Fibroblast of lung (primary cell): ENCODE data around the gene OTUB2. TPM values are rescaled to one million over a fixed set of nuclear protein-coding genes. Genes with fewer than 3 reads are reported as not detected.

ENCODE experiments used
- DNase-seq, 2 donors: peaks; one replicate each; pipeline versions ENCODE4 v3.0.0 to v3.0.0-alpha.2; 2010; ENCODE audit warnings: low read depth in 2 of 2
- H2AFZ ChIP-seq: 2 replicates; pipeline ENCODE4 v1.5.1; 2012; ENCODE audit warnings: low read length, control low read depth, inconsistent platforms
- H3K27ac ChIP-seq: 2 replicates; pipeline ENCODE4 v1.5.1; 2011; ENCODE audit warnings: low read length, control low read depth; ENCODE audit not compliant: insufficient read depth
- H3K27me3 ChIP-seq: 2 replicates; pipeline ENCODE4 v1.5.1; 2011; ENCODE audit warnings: mild to moderate bottlenecking, low read length; ENCODE audit not compliant: control insufficient read depth, insufficient read depth
- H3K36me3 ChIP-seq: 2 replicates; pipeline ENCODE4 v1.5.1; 2011; ENCODE audit warnings: low read length; ENCODE audit not compliant: control insufficient read depth, insufficient read depth
- H3K4me1 ChIP-seq: 2 replicates; pipeline ENCODE4 v1.5.1; 2011; ENCODE audit warnings: low read length; ENCODE audit not compliant: control insufficient read depth, insufficient read depth; ENCODE audit errors: extremely low read depth
- H3K4me2 ChIP-seq: 2 replicates; pipeline ENCODE4 v1.5.1; 2011; ENCODE audit warnings: low read length, control low read depth; ENCODE audit not compliant: insufficient read depth; ENCODE audit errors: extremely low read depth
- H3K4me3 ChIP-seq, 4 experiments: fragments of 200-600 bp in 1 of 4; sonication (generic) in 1 of 4; replicated peaks in 1 of 4; 2 replicates each; pipeline ENCODE4 v1.5.1; 2011 to 2016; ENCODE audit warnings: low read length in 4 of 4, low read depth in 3 of 4, mild to moderate bottlenecking in 3 of 4, control low read depth in 2 of 4, inconsistent platforms in 1 of 4, mixed read lengths in 1 of 4; ENCODE audit not compliant: insufficient read depth in 1 of 4; ENCODE audit errors: control extremely low read depth in 1 of 4
- H3K79me2 ChIP-seq: 2 replicates; pipeline ENCODE4 v1.5.1; 2012; ENCODE audit warnings: mild to moderate bottlenecking, low read length, inconsistent platforms; ENCODE audit not compliant: control insufficient read depth, insufficient read depth
- H3K9ac ChIP-seq: 2 replicates; pipeline ENCODE4 v1.5.1; 2011; ENCODE audit warnings: mild to moderate bottlenecking, low read length, control low read depth; ENCODE audit not compliant: insufficient read depth
- H3K9me3 ChIP-seq: 2 replicates; pipeline ENCODE4 v1.5.1; 2012; ENCODE audit warnings: low read depth, low read length; ENCODE audit not compliant: control insufficient read depth, insufficient read depth
- H4K20me1 ChIP-seq: 2 replicates; pipeline ENCODE4 v1.5.1; 2011; ENCODE audit warnings: low read length; ENCODE audit not compliant: control insufficient read depth, insufficient read depth; ENCODE audit errors: extremely low read depth
- CTCF ChIP-seq, 2 donors: IDR thresholded peaks in 1 of 2; conservative IDR thresholded peaks in 1 of 2; 1 replicate in 1 of 2; 2 replicates in 1 of 2; pipeline ENCODE4 v1.5.1; 2011 to 2012; ENCODE audit warnings: low read length in 2 of 2, control low read depth in 1 of 2, inconsistent platforms in 1 of 2, low read depth in 1 of 2, mild to moderate bottlenecking in 1 of 2
- EZH2 ChIP-seq: IDR thresholded peaks from 2 replicates; pipeline ENCODE4 v1.5.1; 2012; ENCODE audit warnings: low read length, control low read depth, mild to moderate bottlenecking; ENCODE audit errors: missing control alignments
- polyA plus RNA-seq, 2 donors: library from polyadenylated mRNA; depleted of rRNA in 1 of 2; stranded (reverse) in 1 of 2; unstranded in 1 of 2; fragments of >200 nt; gene quantifications; 2 replicates each; pipeline ENCODE4 v1.2.1, GENCODE V29; 2011 to 2012; ENCODE audit warnings: missing spikeins in 1 of 2
- total RNA-seq: library from RNA; depleted of rRNA; stranded (reverse); fragments of >200 nt; gene quantifications from 2 replicates; pipeline ENCODE4 v1.2.1, GENCODE V29; 2014

Gene OTUB2
- total and polyA plus RNA-seq, 2 donors (not counting 1 experiment from before 2014, with no cell fraction given), result 1.3 to 2.3 TPM

DNA sequence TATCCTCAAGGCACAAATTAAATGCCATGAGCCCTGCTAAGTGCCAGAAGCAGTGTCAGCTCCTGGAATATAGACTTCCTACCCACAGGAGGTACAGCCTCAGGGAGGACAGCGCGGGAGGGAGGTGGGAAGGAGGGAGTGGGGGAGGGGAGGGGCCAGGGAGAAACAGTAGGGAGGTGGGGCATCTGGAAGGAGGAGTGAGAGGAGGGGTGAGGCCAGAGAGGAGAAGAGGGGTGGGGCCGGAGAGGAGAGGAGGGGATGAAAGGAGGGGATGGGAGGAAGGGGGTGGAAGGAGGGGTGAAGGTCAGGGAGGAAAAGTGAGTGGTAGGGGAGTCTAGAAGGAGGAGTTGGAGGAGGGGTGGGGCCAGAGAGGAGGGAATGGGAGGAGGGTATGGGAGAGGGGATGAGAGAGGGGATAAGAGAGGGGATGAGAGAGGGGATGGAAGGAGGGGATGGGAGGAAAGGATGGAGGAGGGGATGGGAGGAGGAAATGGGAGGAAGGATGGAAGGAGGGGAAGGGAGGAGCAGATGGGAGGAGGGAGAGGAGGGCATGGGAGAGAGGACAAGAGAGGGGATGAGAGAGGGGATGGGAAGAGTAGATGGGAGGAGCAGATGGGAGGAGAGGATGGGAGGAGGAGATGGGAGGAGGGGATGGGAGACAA is 38.2 kb upstream of the OTUB2 start:
- Histone ChIP-seq H3K4me3 (no peak overlapping the region), H3K9ac (no peak overlapping the region), H3K79me2 (no peaks in the 10 kb centered on the region), H3K27ac (no peak overlapping the region), H3K4me1 (peaks cover 4% of the 10 kb centered on the region), H2AFZ (no peak overlapping the region), H3K9me3 (no peaks in the 10 kb centered on the region), H4K20me1 (no peaks in the 10 kb centered on the region), H3K27me3 (peaks cover 2% of the 10 kb centered on the region), H3K36me3 (no peaks in the 10 kb centered on the region), H3K4me2 (no peak overlapping the region)
- TF ChIP-seq CTCF (conservative IDR thresholded peaks at IDR 0.05 in 1 of 2, IDR thresholded peaks at IDR 0.05 in 1 of 2; ENCODE audit: low read depth in 1 of 2, low read length in 2 of 2) (no peak), EZH2 (no peak)
- DNase-seq, result no peak

GRCh38 chr14:93989939-93990338 is 36.2 kb upstream of the OTUB2 start:
- DNase-seq, result no peak
- H3K4me2 ChIP-seq, result no peak overlapping the region
- no peak overlapping the region for H2AFZ ChIP-seq
- no peaks in the 10 kb centered on the region for H4K20me1 ChIP-seq
- no peak overlapping the region for H3K9ac ChIP-seq
- no peak overlapping the region for H3K4me3 ChIP-seq
- no peaks in the 10 kb centered on the region for H3K9me3 ChIP-seq
- peaks cover 2% of the 10 kb centered on the region for H3K27me3 ChIP-seq
- TF ChIP-seq EZH2 (no peak), CTCF (conservative IDR thresholded peaks at IDR 0.05 in 1 of 2, IDR thresholded peaks at IDR 0.05 in 1 of 2; ENCODE audit: low read depth in 1 of 2, low read length in 2 of 2) (no peak)
- no peaks in the 10 kb centered on the region for H3K79me2 ChIP-seq
- H3K27ac ChIP-seq, result no peak overlapping the region
- H3K4me1 ChIP-seq, result peaks cover 2% of the 10 kb centered on the region
- no peaks in the 10 kb centered on the region for H3K36me3 ChIP-seq

GRCh38 chr14:93991212-93991611 is 34.9 kb upstream of the OTUB2 start:
- DNase-seq, result no peak
- TF ChIP-seq CTCF (conservative IDR thresholded peaks at IDR 0.05 in 1 of 2, IDR thresholded peaks at IDR 0.05 in 1 of 2; ENCODE audit: low read depth in 1 of 2, low read length in 2 of 2) (no peak), EZH2 (no peak)
- Histone ChIP-seq H3K4me2 (no peak overlapping the region), H3K79me2 (no peaks in the 10 kb centered on the region), H3K4me1 (no peaks in the 10 kb centered on the region), H3K4me3 (no peak overlapping the region), H3K9me3 (no peaks in the 10 kb centered on the region), H3K36me3 (no peaks in the 10 kb centered on the region), H3K27me3 (peaks cover 4% of the 10 kb centered on the region), H2AFZ (no peak overlapping the region), H4K20me1 (no peaks in the 10 kb centered on the region), H3K27ac (no peak overlapping the region), H3K9ac (no peak overlapping the region)
